ENCODE data around the gene LRRC27. TPM values are rescaled to one million over a fixed set of nuclear protein-coding genes. Genes with fewer than 3 reads are reported as not detected.

Gene LRRC27
- total and polyA plus RNA-seq, 2 of the 4 experiments (the other 2 are of a cell fraction) = 3.8 to 5.3 TPM

GRCh38 chr10:132302421-132303310 lies 29.3 kb upstream of the LRRC27 start (continued):
- TF ChIP-seq FOS (IDR thresholded peaks at IDR 0.05; ENCODE audit: low read depth, low read length) (no peak), MAZ (IDR thresholded peaks at IDR 0.05; ENCODE audit: borderline replicate concordance, low read depth, low read length) (no peak), MAFK (IDR thresholded peaks at IDR 0.05; ENCODE audit: low read depth, low read length) (no peak)

DNA sequence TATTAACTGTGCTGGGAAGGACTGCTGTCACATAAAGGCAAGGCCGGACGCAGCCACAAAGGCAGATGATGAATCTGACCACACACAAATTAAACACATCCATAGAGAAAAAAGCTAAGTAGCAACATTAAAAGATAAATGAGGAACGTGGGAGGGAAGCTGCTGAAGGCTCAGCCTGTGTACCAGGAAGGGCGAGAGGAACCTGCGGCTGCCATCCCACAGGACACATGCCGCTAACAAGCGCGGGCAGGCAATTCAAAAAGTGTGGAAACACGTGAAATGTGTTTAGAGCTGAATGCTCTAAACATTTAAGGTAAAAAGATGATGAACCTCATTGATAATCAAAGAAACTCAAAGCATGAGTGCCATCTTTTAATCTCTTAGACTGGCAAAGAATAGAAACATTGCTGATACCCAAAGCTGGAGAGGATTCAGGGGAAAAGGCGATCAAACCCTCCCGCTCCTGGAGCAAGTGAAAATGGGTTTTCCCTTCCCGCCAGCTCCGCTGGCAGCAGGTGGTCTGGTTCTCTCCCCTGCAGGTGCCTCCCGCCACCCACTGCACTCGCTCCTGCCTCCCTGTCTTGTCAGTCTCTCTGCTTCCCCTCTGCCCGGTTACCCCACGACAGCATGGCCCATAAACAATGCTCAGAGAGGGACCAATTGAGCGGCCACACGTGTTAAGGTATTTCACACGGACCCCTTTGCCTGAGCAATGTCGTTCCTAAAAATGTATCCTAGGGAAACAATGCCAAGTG lies 28.5 kb upstream of the LRRC27 start:
- H3K23ac ChIP-seq (ENCODE audit: low read depth, low read length) = no peak overlapping the region
- no TSS peak for BruUV-seq (replicated peaks)
- H3K9ac ChIP-seq (ENCODE audit: low read depth, low read length) = no peak overlapping the region
- no peak overlapping the region for H2BK20ac ChIP-seq (ENCODE audit: low read depth, low read length)
- no peak overlapping the region for H3K4ac ChIP-seq (ENCODE audit: low read depth, low read length)
- H3K9me1 ChIP-seq (ENCODE audit: insufficient read depth, low read length) = no peaks in the 10 kb centered on the region
- no peaks in the 10 kb centered on the region for H4K20me1 ChIP-seq (ENCODE audit: insufficient read depth, low read length)
- H3K4me1 ChIP-seq (ENCODE audit: control insufficient read depth, insufficient read depth, low read length) = peaks cover 2% of the 10 kb centered on the region; the same call in 1 of the 2 replicates
- no peak overlapping the region for H3K14ac ChIP-seq (replicated peaks; ENCODE audit: low read depth, low read length)
- H2AK9ac ChIP-seq (replicated peaks; ENCODE audit: low read depth, low read length, poor library complexity) = no peak overlapping the region
- peaks cover 36% of the 10 kb centered on the region; the same call in 1 of the 2 replicates for H3K27me3 ChIP-seq (ENCODE audit: control insufficient read depth, insufficient read depth, low read length)
- H3K27ac ChIP-seq (ENCODE audit: insufficient read depth, low read length) = no peak overlapping the region
- in situ Hi-C loops (cut with MboI; ENCODE audit: low sequenced_read_pairs) (no loop called here), intact Hi-C loops (cut with micrococcal nuclease) (no loop called here), dilution Hi-C loops (cut with HindIII; ENCODE audit: low sequenced_read_pairs, unreplicated experiment) (no loop called here)
- no peaks in the 10 kb centered on the region for H3K79me1 ChIP-seq (ENCODE audit: low read depth in 1 of 2, low read length in 2 of 2)
- no peak overlapping the region for H2BK120ac ChIP-seq (ENCODE audit: low read depth, low read length)
- no peak overlapping the region for H4K8ac ChIP-seq (ENCODE audit: low read depth in 2 of 2, low read length in 2 of 2)
- H3K4me2 ChIP-seq (ENCODE audit: low read depth, low read length) = no peak overlapping the region
- no peak overlapping the region for H4K91ac ChIP-seq (ENCODE audit: insufficient read depth, low read depth, low read length)
- H2AFZ ChIP-seq (replicated peaks; ENCODE audit: low read length, poor library complexity) = no peak overlapping the region
- no peak overlapping the region for H3K56ac ChIP-seq (ENCODE audit: extremely low read depth, insufficient read depth, low read length)
- H2BK5ac ChIP-seq (ENCODE audit: low read depth, low read length, poor library complexity, severe bottlenecking) = no peak overlapping the region
- no peak overlapping the region for H4K5ac ChIP-seq (ENCODE audit: low read depth, low read length)
- POLR2A ChIA-PET (ENCODE audit: unreplicated experiment) = no interaction called here
- H3K9me3 ChIP-seq (ENCODE audit: control insufficient read depth, insufficient read depth, low read length) = peaks cover 5% of the 10 kb centered on the region; the same call in 1 of the 2 replicates
- no peak for ATAC-seq (ENCODE audit: low read depth)
- H2BK15ac ChIP-seq (ENCODE audit: low read depth, low read length) = no peak overlapping the region
- H2AK5ac ChIP-seq (ENCODE audit: low read depth, low read length) = no peak overlapping the region
- WGBS, 2 experiments (ENCODE audit: extremely low coverage in 2 of 2, insufficient read length in 1 of 2) = 71% methylated on average over 11 of the region's 21 CpGs; no CpG with 5 or more reads in 1 of the 2 experiments
- H3K18ac ChIP-seq (ENCODE audit: low read depth, low read length) = no peak overlapping the region
- DNase-seq = no peak
- no peak overlapping the region for H3K4me3 ChIP-seq (ENCODE audit: insufficient read depth, low read depth, low read length)
- CTCF ChIA-PET = no interaction called here
- H3K36me3 ChIP-seq (ENCODE audit: control insufficient read depth, insufficient read depth, low read length) = no peaks in the 10 kb centered on the region
- TF ChIP-seq BHLHE40 (IDR thresholded peaks at IDR 0.05; ENCODE audit: low read depth, low read length) (no peak), FOS (IDR thresholded peaks at IDR 0.05; ENCODE audit: low read depth, low read length) (no peak), POLR2A (IDR thresholded peaks at IDR 0.05; ENCODE audit: low read depth, low read length) (no peak), RCOR1 (IDR thresholded peaks at IDR 0.05; ENCODE audit: insufficient replicate concordance, low read length) (no peak), CEBPB (IDR thresholded peaks at IDR 0.05; ENCODE audit: low read depth, low read length) (no peak), MXI1 (IDR thresholded peaks at IDR 0.05; ENCODE audit: borderline replicate concordance, low read depth, low read length) (no peak), RFX5 (IDR thresholded peaks at IDR 0.05; ENCODE audit: low read depth, low read length) (no peak), SMC3 (IDR thresholded peaks at IDR 0.05; ENCODE audit: low read depth, low read length) (no peak), MAFK (IDR thresholded peaks at IDR 0.05; ENCODE audit: low read depth, low read length) (no peak), MAZ (IDR thresholded peaks at IDR 0.05; ENCODE audit: borderline replicate concordance, low read depth, low read length) (no peak)
- TF ChIP-seq, protein P1, sequence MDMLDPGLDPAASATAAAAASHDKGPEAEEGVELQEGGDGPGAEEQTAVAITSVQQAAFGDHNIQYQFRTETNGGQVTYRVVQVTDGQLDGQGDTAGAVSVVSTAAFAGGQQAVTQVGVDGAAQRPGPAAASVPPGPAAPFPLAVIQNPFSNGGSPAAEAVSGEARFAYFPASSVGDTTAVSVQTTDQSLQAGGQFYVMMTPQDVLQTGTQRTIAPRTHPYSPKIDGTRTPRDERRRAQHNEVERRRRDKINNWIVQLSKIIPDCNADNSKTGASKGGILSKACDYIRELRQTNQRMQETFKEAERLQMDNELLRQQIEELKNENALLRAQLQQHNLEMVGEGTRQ (IDR thresholded peaks at IDR 0.05; ENCODE audit: low read depth, low read length) = no peak
- TF ChIP-seq, protein P2, sequence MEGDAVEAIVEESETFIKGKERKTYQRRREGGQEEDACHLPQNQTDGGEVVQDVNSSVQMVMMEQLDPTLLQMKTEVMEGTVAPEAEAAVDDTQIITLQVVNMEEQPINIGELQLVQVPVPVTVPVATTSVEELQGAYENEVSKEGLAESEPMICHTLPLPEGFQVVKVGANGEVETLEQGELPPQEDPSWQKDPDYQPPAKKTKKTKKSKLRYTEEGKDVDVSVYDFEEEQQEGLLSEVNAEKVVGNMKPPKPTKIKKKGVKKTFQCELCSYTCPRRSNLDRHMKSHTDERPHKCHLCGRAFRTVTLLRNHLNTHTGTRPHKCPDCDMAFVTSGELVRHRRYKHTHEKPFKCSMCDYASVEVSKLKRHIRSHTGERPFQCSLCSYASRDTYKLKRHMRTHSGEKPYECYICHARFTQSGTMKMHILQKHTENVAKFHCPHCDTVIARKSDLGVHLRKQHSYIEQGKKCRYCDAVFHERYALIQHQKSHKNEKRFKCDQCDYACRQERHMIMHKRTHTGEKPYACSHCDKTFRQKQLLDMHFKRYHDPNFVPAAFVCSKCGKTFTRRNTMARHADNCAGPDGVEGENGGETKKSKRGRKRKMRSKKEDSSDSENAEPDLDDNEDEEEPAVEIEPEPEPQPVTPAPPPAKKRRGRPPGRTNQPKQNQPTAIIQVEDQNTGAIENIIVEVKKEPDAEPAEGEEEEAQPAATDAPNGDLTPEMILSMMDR (conservative IDR thresholded peaks at IDR 0.05; ENCODE audit: low read depth, low read length) = no peak
